C4-2B (cell line): ENCODE results near the gene VSIG4.

Experiments
- H3K27ac ChIP-seq: fragments of 450-650 bp; 2 replicates; pipeline ENCODE4 v1.5.1; 2017
- ZFX ChIP-seq: fragments of 450-650 bp; IDR thresholded peaks from 2 replicates; pipeline ENCODE4 v1.6.1; 2017
- TF ChIP-seq, protein P1 (sequence below): fragments of 450-650 bp; conservative IDR thresholded peaks from 2 replicates; pipeline ENCODE4 v1.5.1; 2017; ENCODE audit warnings: mild to moderate bottlenecking

VSIG4 gene

DNA sequence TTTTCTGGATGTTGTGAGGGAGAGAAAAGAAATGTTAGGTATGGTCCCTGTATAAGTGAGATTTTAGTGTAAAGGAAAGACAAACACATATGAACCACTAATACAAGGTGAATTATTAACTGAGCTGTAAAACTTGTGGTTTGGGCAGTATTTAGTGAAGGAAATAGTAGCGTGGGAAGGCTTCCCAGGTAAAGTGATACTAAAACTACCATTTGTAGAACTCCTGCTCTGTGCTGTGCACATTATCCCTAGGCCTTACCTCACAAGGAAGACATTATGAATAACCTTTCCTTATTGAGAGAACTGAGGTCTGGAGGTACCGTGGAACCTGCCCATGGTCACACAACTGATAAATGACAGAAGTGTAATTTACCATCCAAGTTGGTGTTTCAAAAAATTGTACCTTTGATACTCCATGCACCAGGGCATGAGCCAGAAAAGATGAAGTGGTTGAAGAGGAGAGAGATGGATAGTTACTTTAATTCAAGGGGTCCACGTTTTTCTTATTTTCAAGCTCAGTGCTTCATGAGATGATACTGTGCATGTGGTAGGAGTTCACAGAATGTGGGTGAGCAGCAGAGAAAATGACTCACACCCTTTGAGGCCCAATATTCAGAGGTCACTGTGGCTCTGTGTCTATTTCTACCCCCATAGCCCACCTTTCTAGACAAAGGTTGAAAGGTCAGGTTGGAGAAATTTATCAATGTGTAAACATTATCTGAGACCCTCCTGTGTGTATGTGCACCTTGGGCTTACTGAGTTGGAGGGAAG is 2.6 kb upstream of the VSIG4 start:
- H3K27ac ChIP-seq: no peak overlapping the region
- TF ChIP-seq, protein P1, sequence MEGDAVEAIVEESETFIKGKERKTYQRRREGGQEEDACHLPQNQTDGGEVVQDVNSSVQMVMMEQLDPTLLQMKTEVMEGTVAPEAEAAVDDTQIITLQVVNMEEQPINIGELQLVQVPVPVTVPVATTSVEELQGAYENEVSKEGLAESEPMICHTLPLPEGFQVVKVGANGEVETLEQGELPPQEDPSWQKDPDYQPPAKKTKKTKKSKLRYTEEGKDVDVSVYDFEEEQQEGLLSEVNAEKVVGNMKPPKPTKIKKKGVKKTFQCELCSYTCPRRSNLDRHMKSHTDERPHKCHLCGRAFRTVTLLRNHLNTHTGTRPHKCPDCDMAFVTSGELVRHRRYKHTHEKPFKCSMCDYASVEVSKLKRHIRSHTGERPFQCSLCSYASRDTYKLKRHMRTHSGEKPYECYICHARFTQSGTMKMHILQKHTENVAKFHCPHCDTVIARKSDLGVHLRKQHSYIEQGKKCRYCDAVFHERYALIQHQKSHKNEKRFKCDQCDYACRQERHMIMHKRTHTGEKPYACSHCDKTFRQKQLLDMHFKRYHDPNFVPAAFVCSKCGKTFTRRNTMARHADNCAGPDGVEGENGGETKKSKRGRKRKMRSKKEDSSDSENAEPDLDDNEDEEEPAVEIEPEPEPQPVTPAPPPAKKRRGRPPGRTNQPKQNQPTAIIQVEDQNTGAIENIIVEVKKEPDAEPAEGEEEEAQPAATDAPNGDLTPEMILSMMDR: no peak
- TF ChIP-seq ZFX: no peak

DNA sequence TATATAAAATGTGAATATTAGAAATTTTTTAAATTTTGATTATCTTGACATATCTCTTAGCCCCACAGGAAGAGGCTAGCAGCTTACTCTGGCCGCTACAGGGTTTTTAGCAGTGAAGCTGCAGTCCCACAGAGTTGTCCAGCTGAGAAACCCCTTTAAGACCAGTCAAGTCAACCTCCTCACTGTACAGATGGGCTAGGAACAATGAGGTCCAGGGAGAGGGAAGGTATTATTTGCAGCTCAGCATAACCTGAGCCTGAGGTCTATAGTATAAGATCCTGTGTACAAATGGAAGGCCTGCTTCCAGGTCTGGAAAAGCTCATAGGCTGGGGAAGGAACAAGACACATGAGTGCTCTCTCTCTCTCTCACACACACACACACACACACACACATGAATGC is 1.8 kb downstream of the VSIG4 start:
- TF ChIP-seq, protein P1: no peak
- no peak for TF ChIP-seq ZFX
- H3K27ac ChIP-seq: no peak overlapping the region

DNA sequence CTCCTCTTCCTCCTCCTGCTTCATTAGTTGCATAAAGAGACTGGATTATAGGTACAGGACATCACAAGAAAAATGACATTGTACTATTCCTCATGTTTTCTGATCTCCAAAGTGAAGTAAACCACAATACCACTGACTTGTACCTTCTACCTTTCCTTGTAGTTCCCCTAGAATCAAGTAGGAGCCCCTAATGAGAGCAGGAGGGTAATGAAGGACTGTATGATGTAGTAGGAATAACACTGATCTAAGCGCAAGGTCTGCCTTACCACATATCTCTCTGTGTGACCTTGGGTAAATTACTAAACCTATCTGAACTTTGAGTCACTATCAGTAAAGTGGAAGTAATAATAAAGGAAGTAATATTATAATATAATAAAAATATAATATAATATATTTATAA is 3.6 kb downstream of the VSIG4 start:
- no peak overlapping the region for H3K27ac ChIP-seq
- TF ChIP-seq ZFX: no peak
- TF ChIP-seq, protein P1: no peak

DNA sequence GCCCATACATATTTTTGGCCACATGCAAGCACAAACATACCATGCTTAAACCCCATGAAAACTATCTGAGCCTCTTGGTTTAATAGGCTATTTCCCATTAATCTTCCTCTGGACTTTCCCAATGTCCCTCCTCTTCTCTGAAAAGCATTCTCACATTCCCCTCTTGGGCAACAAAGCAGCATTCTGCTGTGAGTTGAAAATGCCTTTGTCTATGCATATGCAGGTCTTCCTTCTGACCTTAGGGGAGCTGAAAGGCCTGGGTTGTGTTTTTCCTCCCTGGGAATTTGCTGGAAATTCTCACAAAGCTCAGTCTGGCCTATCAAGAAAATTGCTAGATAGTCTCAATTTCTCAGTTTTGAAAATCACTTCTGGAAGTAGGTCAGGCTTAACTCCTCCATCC is 4.2 kb downstream of the VSIG4 start:
- no peak for TF ChIP-seq ZFX
- TF ChIP-seq, protein P1: no peak
- no peak overlapping the region for H3K27ac ChIP-seq

DNA sequence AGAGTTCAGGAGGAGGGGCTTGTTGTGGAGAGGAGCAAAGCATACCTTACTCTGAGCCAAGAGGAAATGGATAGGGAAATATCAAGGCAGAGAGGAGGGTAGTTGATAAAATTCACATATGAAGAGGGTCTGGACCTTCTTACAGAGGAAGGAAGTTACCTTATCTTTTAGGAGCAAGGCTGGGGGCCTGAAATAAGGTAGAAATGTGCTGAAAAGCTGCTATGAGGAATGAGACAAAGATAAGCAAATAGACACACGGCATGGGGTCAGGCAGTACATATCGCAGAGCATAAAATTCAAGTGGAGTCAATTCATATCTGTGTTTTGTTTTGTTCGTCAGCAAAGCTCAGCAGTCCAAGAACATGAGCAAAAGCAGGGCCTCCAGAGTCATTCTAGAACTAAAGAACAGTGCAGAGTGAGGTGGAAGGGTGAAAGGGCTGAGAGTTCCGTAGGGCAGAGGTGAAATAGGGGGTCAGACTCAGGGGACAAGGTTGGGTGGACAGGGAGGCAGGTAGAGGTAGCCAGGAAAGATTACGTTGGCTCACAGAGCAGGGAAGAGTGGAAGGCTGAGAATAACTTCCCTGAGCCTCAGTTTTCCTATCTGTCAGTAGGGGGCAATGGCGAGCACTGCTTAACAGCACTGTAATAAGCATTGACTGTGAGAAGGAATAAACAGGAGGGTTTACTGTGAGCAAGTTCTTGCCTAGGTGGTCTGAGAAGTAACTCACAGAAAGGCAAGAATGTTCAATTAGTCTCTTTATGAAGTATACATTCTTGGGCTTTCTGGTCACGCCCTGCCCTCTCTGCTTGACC is 9.2 kb downstream of the VSIG4 start:
- no peak overlapping the region for H3K27ac ChIP-seq
- TF ChIP-seq, protein P1: peak; percentile 62
- no peak for TF ChIP-seq ZFX

DNA sequence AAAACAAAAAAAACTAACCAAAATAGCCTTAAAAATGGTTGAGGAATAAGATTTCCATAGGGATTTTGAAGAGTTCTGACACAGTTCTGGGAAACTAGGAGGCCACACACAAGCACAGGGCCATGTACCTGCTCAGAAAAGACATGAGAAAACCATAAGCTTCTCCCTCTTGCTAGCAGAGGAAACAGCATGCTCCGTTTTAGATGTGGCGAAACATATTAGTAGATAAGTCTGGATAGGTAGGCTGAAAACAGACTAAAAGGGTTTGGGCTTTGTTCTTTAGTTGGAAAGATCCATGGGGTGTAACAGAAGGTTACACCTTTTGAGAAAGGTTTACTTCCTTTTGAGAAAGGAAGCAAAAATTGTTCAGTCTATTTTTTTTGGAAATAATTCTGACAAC is 10.9 kb downstream of the VSIG4 start:
- TF ChIP-seq ZFX: no peak
- TF ChIP-seq, protein P1: no peak

DNA sequence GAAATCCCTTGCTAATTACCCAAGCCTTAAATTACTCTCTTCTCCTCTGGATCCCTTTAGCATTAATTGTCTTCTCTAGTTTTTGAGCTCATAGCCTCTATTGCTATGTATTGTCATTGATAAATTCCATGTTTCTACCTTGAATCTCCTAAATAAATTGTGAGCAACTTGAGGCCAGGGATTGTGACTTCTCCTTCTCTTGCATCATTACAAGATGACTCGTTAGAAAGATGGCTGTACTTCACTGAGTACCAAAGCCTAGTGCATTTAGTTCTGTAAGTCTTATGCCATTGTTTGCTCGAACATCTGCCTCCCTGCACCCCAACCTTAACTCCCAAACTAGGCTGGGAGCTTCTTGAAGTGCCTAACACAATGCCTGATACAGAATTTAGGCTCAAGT is 15.3 kb downstream of the VSIG4 start:
- no peak overlapping the region for H3K27ac ChIP-seq
- TF ChIP-seq ZFX: no peak
- TF ChIP-seq, protein P1: no peak

More for the DNA sequence above, 10.9 kb downstream of the VSIG4 start:
- H3K27ac ChIP-seq: no peak overlapping the region
